ENCODE data around the gene CAMK1D. TPM values are rescaled to one million over a fixed set of nuclear protein-coding genes. Genes with fewer than 3 reads are reported as not detected.

Gene CAMK1D
- total RNA-seq, 1 experiment from 2014 or later: 1.1 TPM

GRCh38 chr10:12636571-12636970 is 287.2 kb downstream of the CAMK1D start:
- H3K36me3 ChIP-seq: no peaks in the 10 kb centered on the region
- no peak overlapping the region for H3K27ac ChIP-seq
- no peaks in the 10 kb centered on the region for H3K4me1 ChIP-seq
- no peak for DNase-seq
- H3K4me3 ChIP-seq: no peak overlapping the region
- no peaks in the 10 kb centered on the region for H3K9me3 ChIP-seq (replicated peaks)
- H3K27me3 ChIP-seq: no peaks in the 10 kb centered on the region

DNA sequence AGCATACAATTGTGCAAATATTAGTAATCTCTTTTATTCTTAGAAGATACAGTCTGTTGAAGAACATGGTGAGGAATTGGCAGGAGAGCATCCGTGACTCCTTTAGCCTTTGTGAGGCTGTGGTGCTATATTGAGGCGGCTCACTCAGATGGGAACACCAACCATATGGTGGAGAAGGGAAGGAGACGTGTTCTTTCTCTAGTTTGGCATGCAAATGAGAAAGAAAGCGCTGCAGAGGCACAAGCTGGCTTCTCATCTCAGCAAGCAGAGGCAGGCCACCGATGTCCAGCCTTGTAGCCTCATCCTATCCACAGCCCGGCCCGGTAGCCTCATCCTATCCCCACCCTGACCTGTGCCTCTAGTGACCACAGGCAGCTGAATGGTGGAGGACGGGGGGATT is 288.3 kb downstream of the CAMK1D start:
- Histone ChIP-seq H3K36me3 (no peaks in the 10 kb centered on the region), H3K27ac (no peak overlapping the region), H3K4me3 (no peak overlapping the region), H3K27me3 (no peaks in the 10 kb centered on the region), H3K4me1 (no peaks in the 10 kb centered on the region), H3K9me3 (replicated peaks) (no peaks in the 10 kb centered on the region)
- DNase-seq: no peak

DNA sequence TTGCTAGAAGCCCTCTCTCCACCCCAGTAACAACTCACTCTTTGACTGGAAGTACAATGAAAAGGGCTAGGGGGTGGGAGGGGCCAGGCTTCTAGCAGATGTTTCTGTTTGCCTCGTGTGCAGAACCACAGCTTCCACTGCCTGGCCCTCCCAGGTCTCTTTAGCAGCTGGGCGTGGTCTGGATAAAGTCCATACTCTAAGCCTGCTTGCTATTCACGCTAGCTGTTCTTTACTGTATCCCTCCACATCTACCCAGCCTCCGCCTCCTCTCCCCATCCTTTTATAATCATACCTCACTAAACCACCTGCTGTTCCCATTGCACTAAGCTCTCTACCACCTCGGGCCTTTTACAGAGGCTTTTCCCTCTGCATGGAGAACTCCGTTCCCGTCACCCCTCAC is 288.8 kb downstream of the CAMK1D start:
- no peaks in the 10 kb centered on the region for H3K27me3 ChIP-seq
- no peaks in the 10 kb centered on the region for H3K36me3 ChIP-seq
- no peaks in the 10 kb centered on the region for H3K9me3 ChIP-seq (replicated peaks)
- no peaks in the 10 kb centered on the region for H3K4me1 ChIP-seq
- no peak overlapping the region for H3K27ac ChIP-seq
- no peak overlapping the region for H3K4me3 ChIP-seq
- DNase-seq: peak; percentile 17 to 48

DNA sequence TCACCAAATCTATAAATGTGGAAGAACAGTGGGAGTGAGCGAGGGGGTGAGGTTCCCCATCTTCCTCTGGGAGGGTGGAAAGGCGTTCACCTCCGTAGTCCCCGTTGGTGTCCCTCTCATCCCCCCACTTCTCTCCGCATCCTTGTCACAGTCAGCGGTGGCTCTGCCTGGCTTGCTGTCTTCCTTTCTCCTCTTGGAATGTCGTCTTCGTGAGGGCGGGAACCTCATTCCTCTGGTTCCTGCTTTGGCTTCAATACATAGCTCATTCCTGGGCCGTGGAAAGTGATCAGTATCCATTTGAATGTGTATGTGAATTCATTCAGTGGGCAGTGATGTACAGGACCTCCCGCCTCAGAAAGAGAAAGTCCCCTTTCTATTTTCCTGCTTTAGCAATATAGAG is 289.4 kb downstream of the CAMK1D start:
- no peak overlapping the region for H3K4me3 ChIP-seq
- H3K4me1 ChIP-seq: no peaks in the 10 kb centered on the region
- H3K27ac ChIP-seq: no peak overlapping the region

GRCh38 chr10:12639996-12640944 is 290.9 kb downstream of the CAMK1D start:
- DNase-seq: no peak
- Histone ChIP-seq H3K36me3 (no peaks in the 10 kb centered on the region), H3K4me1 (no peaks in the 10 kb centered on the region), H3K27me3 (no peaks in the 10 kb centered on the region), H3K9me3 (replicated peaks) (no peaks in the 10 kb centered on the region), H3K4me3 (no peak overlapping the region), H3K27ac (no peak overlapping the region)

More for the DNA sequence above, 289.4 kb downstream of the CAMK1D start:
- H3K36me3 ChIP-seq: no peaks in the 10 kb centered on the region
- no peaks in the 10 kb centered on the region for H3K27me3 ChIP-seq
- H3K9me3 ChIP-seq (replicated peaks): no peaks in the 10 kb centered on the region
- no peak for DNase-seq

DNA sequence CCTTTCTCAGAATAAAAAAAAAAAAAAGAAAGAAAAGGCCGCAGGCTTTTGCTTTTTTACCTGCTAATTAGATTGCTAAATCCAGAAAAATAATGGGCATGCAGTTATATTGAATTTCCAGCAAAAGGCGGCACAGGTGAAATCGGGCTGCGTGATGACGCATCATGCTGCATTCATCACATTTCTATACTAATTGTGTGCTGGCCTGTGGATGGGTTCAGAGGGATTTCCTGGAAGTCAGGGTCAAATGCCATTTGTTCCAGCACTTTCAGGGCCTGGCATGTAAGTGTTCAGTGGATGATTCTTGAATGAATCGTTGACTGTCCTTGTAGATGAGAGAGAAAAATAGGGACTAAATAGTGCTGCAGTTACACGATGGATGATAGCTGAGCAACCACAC is 292.7 kb downstream of the CAMK1D start:
- H3K4me1 ChIP-seq: no peaks in the 10 kb centered on the region
- H3K9me3 ChIP-seq (replicated peaks): no peaks in the 10 kb centered on the region
- no peak for DNase-seq
- H3K27ac ChIP-seq: no peak overlapping the region
- H3K36me3 ChIP-seq: no peaks in the 10 kb centered on the region
- H3K4me3 ChIP-seq: no peak overlapping the region
- no peaks in the 10 kb centered on the region for H3K27me3 ChIP-seq

DNA sequence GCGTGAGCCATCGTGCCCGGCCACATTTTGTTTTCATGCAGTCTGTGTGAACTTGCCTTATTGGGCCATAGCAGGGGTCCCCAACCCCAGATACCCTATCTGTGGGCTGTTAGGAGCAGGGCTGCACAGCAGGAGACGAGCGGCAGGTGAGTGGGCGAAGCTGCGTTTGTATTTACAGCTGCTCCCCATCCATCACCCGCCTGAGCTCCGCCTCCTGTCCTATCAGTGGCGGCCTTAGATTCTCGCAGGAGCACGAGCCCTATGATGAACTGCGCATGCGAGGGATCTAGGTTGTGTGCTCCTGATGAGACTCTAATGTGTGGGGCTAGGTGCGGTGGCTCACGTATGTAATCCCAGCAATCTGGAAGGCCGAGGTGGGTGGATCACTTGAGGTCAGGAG is 293.9 kb downstream of the CAMK1D start:
- peak; percentile 76 to 82 for DNase-seq
- no peaks in the 10 kb centered on the region for H3K4me1 ChIP-seq
- H3K9me3 ChIP-seq (replicated peaks): no peaks in the 10 kb centered on the region
- H3K36me3 ChIP-seq: no peaks in the 10 kb centered on the region
- no peak overlapping the region for H3K27ac ChIP-seq
- no peaks in the 10 kb centered on the region for H3K27me3 ChIP-seq
- H3K4me3 ChIP-seq: no peak overlapping the region

GRCh38 chr10:12644380-12645144 is 295.2 kb downstream of the CAMK1D start:
- no peak overlapping the region for H3K27ac ChIP-seq
- no peaks in the 10 kb centered on the region for H3K4me1 ChIP-seq
- no peaks in the 10 kb centered on the region for H3K36me3 ChIP-seq
- no peaks in the 10 kb centered on the region for H3K27me3 ChIP-seq
- no peaks in the 10 kb centered on the region for H3K9me3 ChIP-seq (replicated peaks)
- DNase-seq: peak in 1 of 2 experiments; percentile 20
- H3K4me3 ChIP-seq: no peak overlapping the region

DNA sequence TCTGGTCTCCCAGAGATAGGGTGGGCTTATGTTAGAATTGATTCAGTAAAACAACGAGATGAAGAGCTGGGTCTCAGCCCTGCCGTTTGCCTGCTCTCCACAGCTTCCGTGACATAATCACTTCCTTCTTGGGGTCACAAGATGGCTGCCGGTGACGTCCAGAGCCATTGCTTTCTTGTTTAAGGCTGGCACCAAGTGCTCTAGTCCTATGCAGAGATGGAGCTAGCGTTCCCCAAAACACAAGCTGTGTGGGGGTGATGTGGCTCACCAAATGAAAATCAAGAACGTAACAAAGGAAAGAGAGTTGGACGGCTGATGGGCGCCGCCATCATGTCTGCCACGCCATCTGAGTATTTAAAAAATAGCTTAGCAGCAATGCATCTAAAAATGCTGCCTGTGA is 296.1 kb downstream of the CAMK1D start:
- H3K9me3 ChIP-seq (replicated peaks): no peaks in the 10 kb centered on the region
- no peak for DNase-seq
- H3K27me3 ChIP-seq: no peaks in the 10 kb centered on the region
- H3K27ac ChIP-seq: no peak overlapping the region
- no peaks in the 10 kb centered on the region for H3K4me1 ChIP-seq
- H3K36me3 ChIP-seq: no peaks in the 10 kb centered on the region
- no peak overlapping the region for H3K4me3 ChIP-seq

DNA sequence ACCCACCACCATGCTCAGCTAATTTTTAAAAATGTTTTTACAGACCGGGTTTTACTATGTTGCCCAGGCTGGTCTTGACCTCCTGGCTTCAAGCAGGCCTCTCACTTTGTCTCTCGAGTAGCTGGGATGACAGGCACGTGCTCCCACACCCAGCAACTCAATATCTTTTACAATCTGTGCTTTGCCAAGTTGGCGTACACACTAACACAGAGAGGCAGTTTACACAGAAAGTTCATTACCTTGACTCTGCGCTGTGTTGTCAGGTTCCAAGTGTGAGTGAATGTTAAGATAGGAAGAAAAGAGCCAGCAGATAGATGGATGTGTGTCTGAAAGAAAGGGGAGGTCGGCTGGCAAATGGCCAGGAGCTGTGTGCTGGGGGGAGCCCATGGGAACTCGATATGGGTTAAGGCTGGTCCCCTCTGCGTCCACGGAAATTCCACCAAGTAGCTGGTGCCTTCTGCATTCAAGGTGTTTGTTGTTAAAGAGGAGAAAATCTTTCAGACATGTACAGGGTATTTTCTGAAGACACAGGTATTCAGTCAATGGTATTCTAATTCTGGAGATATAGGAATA is 299.8 kb downstream of the CAMK1D start:
- Histone ChIP-seq H3K36me3 (no peaks in the 10 kb centered on the region), H3K27me3 (no peaks in the 10 kb centered on the region), H3K4me1 (no peaks in the 10 kb centered on the region), H3K9me3 (replicated peaks) (no peaks in the 10 kb centered on the region), H3K4me3 (no peak overlapping the region), H3K27ac (no peak overlapping the region)
- DNase-seq: no peak

- Histone ChIP-seq H3K4me1 (no peaks in the 10 kb centered on the region), H3K9me3 (replicated peaks) (no peaks in the 10 kb centered on the region), H3K27ac (no peak overlapping the region), H3K36me3 (no peaks in the 10 kb centered on the region), H3K27me3 (no peaks in the 10 kb centered on the region), H3K4me3 (no peak overlapping the region)
- no peak for DNase-seq
Measured at GRCh38 chr10:12650122-12650521, 300.8 kb downstream of the CAMK1D start.

GRCh38 chr10:12650538-12651298 is 301.4 kb downstream of the CAMK1D start:
- H3K36me3 ChIP-seq: no peaks in the 10 kb centered on the region
- H3K27ac ChIP-seq: no peak overlapping the region
- H3K4me3 ChIP-seq: no peak overlapping the region
- DNase-seq: no peak
- H3K9me3 ChIP-seq (replicated peaks): no peaks in the 10 kb centered on the region
- H3K27me3 ChIP-seq: no peaks in the 10 kb centered on the region
- H3K4me1 ChIP-seq: no peaks in the 10 kb centered on the region

DNA sequence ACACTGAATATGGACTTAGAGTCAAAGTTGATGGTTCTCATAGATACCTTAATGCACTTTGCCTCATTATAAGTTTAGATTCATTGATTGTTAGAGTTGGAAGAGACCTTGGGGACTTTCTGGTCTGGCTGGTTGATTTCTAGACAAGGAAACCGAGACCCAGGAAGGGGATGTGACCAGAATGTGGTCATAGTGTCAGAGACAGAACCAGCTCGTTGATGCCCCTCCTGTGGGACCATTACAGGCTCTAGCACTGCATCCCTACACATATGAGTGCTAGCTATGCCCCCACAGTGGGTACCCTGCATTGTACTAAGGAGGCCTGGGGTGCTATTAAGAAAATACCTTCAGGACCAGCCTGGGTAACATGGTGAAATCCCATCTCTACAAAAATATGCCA is 306.6 kb downstream of the CAMK1D start:
- Histone ChIP-seq H3K27me3 (no peaks in the 10 kb centered on the region), H3K4me3 (no peak overlapping the region), H3K4me1 (no peaks in the 10 kb centered on the region), H3K9me3 (replicated peaks) (no peaks in the 10 kb centered on the region), H3K36me3 (no peaks in the 10 kb centered on the region), H3K27ac (no peak overlapping the region)
- DNase-seq: no peak

DNA sequence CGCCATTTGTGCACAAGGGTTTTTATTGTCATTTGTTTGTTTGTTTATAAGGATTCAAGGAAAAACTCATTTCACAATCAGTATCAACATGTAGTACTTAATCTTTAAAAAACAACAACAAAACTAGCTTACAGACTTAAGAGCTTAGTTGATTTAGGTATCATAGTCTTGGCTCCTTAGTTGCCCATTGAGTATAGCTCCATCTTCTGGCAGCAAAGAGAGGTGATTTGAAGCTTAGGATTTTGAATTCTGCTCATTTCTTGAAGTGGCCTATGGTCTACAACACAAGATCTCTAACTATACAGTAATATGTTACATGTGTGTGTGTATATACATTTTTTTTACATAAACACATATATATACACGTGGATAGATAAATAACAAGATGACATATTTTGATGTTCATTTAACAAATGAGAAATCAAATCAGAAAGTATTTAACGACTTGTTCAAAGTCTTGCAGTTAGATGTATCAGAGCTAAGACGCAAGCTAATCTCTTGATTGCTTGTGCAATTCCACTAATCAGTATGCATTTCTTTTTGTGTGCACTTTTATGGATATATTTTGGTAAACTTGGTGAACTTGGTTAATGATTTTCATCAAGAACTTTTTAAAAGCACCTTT is 307.3 kb downstream of the CAMK1D start:
- Histone ChIP-seq H3K4me3 (no peak overlapping the region), H3K4me1 (no peaks in the 10 kb centered on the region), H3K36me3 (no peaks in the 10 kb centered on the region), H3K27ac (no peak overlapping the region), H3K9me3 (replicated peaks) (no peaks in the 10 kb centered on the region), H3K27me3 (no peaks in the 10 kb centered on the region)
- DNase-seq: peak in 1 of 2 experiments; percentile 63

Measured in SJCRH30 (cell line).